Omental fat pad (tissue), 4 donors: Measurements from ENCODE around the gene SMIM30. TPM values are rescaled to one million over a fixed set of nuclear protein-coding genes. Genes with fewer than 3 reads are reported as not detected.
"Not testable (repeated sequence)": the region's sequence is repeated elsewhere in the genome, so short reads cannot be mapped to it uniquely, and the experiment has no call there.

Experiments used
- ATAC-seq: fragments of 150-250 bp; one replicate; pipeline ENCODE4 v1.9.1; 2016; ENCODE audit warnings: mild to moderate bottlenecking, moderate library complexity; ENCODE audit not compliant: low FRiP score
- DNase-seq: peaks from one replicate; pipeline ENCODE4 v3.0.0-alpha.2; 2019; ENCODE audit warnings: low spot score
- total RNA-seq, 4 donors: library from RNA; depleted of rRNA; stranded (reverse); fragments of >200 nt; gene quantifications; one replicate each; pipeline ENCODE4 v1.1.0, GENCODE V29; 2016
- TF ChIP-seq, protein P1 (sequence below), 3 donors: fragments of 450-650 bp; IDR thresholded peaks; one replicate each; pipeline ENCODE4 v1.5.1; 2016 to 2017; ENCODE audit warnings: antibody characterized with exemption in 3 of 3, mild to moderate bottlenecking in 3 of 3, moderate library complexity in 2 of 3

The SMIM30 gene
- total RNA-seq, 4 donors from 2014 or later = 24.7 to 49.0 (median 38.7) TPM

DNA sequence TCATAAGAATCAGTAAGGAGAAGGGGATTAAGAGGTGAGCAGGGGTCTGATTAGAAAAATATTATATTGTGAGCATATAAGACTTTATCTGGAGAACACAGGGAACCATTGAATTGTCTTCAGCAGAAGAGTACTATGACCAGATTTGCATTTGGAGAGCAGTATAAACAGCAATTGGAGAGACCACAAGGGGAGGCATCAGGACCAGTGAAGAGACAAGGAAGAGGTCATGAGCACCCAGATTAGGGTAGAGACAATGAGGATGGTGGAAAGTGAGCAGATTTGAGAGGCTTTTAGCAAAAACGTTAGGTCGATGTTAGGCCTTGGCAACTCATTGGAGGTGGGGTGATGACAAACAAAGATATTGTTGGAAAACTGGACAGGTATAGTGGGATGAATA is 13.0 kb upstream of the SMIM30 start:
- DNase-seq (no peak), ATAC-seq (no peak)
- TF ChIP-seq, protein P1, sequence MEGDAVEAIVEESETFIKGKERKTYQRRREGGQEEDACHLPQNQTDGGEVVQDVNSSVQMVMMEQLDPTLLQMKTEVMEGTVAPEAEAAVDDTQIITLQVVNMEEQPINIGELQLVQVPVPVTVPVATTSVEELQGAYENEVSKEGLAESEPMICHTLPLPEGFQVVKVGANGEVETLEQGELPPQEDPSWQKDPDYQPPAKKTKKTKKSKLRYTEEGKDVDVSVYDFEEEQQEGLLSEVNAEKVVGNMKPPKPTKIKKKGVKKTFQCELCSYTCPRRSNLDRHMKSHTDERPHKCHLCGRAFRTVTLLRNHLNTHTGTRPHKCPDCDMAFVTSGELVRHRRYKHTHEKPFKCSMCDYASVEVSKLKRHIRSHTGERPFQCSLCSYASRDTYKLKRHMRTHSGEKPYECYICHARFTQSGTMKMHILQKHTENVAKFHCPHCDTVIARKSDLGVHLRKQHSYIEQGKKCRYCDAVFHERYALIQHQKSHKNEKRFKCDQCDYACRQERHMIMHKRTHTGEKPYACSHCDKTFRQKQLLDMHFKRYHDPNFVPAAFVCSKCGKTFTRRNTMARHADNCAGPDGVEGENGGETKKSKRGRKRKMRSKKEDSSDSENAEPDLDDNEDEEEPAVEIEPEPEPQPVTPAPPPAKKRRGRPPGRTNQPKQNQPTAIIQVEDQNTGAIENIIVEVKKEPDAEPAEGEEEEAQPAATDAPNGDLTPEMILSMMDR (IDR thresholded peaks at IDR 0.05) = no peak

DNA sequence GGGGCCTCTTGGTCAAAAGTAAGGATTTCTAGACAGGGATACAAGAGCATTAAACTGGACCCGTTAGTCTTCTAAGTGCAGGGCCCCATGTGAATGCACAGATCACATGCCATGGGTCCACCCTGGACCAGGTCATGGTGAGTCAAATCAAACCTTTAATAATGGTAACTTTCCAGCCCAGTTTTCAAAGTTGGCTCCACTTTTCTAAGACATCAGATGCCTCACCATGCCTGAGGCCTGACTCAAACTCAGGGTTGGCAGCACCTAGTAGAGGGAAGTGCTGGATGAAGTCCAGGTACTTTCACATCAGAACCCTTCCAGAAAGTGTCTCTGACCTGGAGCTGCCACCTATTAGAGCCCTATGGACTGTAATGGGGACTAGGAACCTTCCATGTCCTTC is 9.7 kb upstream of the SMIM30 start:
- ATAC-seq (peak; percentile 28), DNase-seq (no peak)
- TF ChIP-seq, protein P1 (IDR thresholded peaks at IDR 0.05) = no peak

DNA sequence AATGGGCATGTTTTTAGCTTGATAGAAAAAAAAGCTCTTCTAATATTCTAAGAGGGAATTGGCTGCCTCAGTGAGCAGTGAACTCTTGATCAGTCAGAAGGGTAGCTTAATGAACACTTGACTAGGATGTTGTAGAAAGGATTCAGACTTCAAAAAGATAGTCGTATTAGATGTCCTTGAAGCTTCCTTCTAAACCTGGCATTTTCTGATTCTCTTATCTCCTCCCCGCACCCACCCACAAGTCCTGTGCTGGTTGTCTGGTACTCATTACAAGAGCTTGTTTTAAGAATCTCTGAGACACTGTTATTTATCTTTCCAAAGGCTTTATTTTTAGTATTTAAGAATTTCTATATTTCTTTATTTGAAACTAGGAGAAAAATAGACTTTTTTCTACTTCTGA is 7.4 kb upstream of the SMIM30 start:
- DNase-seq (no peak), ATAC-seq (no peak)
- TF ChIP-seq, protein P1 (IDR thresholded peaks at IDR 0.05) = no peak

DNA sequence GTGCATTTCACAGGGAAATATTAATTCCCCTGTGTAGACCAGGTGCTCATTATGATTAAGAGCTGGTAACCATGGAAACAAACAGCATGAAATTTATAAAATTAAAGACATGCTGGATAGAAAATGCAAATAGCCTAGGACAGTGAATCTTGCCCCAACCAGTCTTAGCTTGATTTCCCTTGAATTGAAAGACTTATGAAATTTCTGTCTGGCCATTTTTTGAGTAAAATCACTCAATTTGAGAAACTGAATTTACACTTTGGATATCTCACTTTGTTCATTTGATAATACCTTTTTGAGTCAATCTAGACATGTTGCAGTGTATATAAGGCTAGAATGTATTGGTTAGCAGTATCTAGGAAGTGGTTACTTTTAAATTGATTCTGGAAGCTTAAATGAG is 4.4 kb upstream of the SMIM30 start:
- no peak for DNase-seq
- TF ChIP-seq, protein P1 (IDR thresholded peaks at IDR 0.05) = no peak
- no peak for ATAC-seq

DNA sequence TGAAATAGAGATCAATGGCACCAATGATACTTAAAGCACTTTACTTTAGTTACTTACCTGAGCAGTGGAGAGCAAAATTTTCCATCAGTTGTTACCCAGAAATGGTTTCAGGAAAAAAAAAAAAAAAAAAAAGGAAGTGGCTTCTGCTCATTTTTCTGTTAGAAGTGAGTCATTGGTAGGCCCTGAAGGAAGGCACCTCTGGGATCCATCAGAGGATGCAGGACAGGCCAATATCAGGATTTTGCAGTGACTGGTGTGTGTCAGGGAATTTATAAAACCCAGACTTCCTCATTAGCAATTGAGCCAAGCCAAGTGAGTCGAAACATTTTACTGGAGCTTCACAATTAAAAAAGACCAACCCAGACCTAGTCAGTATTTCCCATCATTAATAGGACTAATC is 2.3 kb upstream of the SMIM30 start:
- no peak for ATAC-seq
- TF ChIP-seq, protein P1 (IDR thresholded peaks at IDR 0.05) = no peak

DNA sequence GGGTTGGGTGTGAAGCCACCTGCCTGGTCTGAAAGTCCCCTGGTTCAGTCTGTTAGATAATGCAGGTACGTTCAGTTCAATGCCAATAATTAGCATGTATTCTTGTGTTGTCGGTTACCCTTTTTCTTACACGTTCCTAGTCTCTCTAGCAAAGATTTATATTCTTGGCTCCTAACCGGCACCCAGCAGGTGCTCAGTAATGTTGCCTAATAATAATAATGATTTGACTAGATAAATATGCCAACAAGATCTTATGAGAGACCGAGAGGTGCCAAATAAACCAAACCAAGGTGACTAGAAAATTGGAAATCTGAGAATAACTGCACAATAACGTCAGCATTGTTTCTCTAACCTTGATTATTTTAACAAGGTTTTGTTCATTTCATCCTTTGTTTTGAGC is 1.1 kb upstream of the SMIM30 start:
- ATAC-seq = no peak
- TF ChIP-seq, protein P1 (IDR thresholded peaks at IDR 0.05) = no peak
- no peak for DNase-seq

More for the DNA sequence above, 2.3 kb upstream of the SMIM30 start:
- no peak for DNase-seq

DNA sequence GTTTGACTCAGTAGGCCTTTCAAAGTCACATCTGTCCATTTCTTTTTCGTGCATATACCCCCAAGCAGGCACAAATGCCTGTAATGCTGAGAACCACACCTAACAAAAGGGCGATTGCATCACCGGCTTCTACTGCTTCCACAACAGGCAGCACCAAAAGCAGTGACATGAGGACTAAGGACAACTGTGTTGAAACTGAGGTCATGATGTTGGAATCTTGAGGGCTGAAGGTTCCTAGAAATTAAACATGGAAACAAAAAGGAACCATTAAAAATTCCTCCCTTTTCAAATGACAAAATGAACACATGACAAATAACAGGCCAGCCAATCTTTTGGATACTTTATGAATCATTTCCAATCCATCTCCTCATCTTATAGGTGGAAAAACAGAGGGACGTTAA is 980 bp downstream of the SMIM30 start:
- not testable (repeated sequence) for ATAC-seq, DNase-seq

DNA sequence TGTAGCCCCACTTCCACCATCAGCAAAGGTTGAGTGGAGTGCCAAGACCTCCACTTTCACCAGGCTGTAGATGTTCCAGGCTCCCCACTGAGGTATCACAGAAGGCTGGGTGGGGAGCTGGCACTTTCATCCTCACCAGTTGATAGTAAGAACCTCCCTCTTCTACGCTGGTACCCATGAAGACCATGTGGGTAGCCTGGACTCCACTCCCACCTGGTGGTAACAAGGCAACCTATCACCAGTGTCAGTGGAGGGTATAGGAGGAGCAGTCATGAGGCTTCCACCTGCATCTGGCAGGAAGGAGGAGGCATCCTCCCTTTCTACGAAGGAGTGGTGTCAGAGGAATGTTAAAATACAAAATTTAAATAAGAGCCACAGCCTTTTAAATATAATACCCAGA is 4.4 kb downstream of the SMIM30 start:
- no peak for DNase-seq
- TF ChIP-seq, protein P1 (IDR thresholded peaks at IDR 0.05) = no peak
- no peak for ATAC-seq
